ENCODE data around the gene NOPCHAP1. TPM values are rescaled to one million over a fixed set of nuclear protein-coding genes. Genes with fewer than 3 reads are reported as not detected.

NOPCHAP1 gene, protein sequence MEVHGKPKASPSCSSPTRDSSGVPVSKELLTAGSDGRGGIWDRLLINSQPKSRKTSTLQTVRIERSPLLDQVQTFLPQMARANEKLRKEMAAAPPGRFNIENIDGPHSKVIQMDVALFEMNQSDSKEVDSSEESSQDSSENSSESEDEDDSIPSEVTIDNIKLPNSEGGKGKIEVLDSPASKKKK
- total RNA-seq (2014; rRNA removed; shearing (Covaris generic)) (12.1 and 15.2 TPM in 2 replicates), total RNA-seq (2022) (30.3 and 33.9 TPM in 2 replicates), Bru-seq, nascent RNA (percentile 66 among the genes with signal in this experiment), BruChase-seq, experiment 1, labeled RNA remaining after a 6-hour chase (percentile 76 among the genes with signal in this experiment), BruChase-seq, experiment 2, labeled RNA remaining after a 2-hour chase (percentile 80 among the genes with signal in this experiment)
- long read RNA-seq, full-length matches to known transcripts: 24 of 32 reads
- long read RNA-seq, partial matches to known transcripts: 1 of 32 reads
- long read RNA-seq, other reads (novel, unspliced or antisense): 7 of 32 reads

DNA sequence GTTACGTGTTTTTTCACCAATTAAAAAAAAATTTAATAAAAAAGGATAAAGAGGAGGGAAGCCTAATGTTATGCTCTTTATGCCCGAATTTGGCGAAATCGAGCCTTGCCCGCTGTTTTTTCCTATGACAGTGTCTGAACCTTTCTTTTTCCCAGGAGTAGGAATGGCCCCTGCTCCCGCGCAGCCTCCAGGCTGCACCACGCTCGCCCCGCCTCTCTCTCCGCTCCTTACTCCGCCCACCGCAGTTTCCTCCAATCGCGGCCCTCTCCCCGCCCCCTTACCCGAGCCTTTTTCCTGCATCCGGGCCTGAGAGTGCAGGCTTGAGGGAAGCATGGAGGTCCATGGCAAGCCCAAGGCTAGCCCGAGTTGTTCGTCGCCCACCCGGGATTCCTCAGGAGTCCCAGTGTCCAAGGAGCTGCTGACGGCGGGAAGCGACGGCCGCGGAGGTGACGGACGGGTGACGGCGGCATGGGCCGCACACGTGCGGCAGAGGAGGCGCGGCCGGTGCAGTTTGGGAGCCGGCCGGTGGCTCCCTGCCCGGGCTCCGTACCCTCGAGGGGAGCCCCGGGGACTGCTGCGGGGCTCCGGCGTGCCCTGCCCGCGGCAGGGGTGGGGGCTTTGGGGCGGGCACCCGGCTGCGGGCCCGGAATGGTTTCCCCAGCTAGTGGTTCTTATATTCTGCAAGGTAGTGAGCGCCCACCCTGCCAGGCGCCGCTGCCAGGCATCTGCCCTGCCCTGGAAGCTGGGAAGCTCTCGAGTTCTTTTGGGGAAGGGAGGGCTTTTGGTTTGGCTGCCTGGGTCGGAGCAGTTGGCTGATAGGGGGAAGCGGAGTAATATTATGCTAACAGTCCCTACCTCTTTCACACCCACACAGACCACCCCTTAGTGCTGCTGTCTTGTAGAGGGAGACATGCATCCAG is at the start of gene NOPCHAP1:
Gene NOPCHAP1 (plus strand): TSS at position 295 of the 920 bp plus-strand sequence. CDS start 37 bp downstream, at position 332.
- ChIA-PET CTCF (ENCODE audit: unreplicated experiment) (no interaction called here), POLR2A (interaction anchor here (0.8 to 2.6 kb wide), 2 partner anchors 26 to 27 kb away, joined by 3 to 10 read pairs; no protein-coding TSS in a partner anchor)
- DNase-seq (ENCODE audit: low spot score): peak; percentile 86
- intact Hi-C loops (cut with micrococcal nuclease; ENCODE audit: unreplicated experiment): loop anchor here (2.0 to 10.0 kb wide), 2 partner anchors 27 to 531 kb away; partner anchors contain the start of genes CHST11 and SLC41A2
- no TSS peak for BruUV-seq (replicated peaks)
- Histone ChIP-seq H3K4me1 (ENCODE audit: insufficient read depth, low read length, poor library complexity, severe bottlenecking) (peaks cover 33% of the 10 kb centered on the region), H3K9me2 (ENCODE audit: insufficient read depth, low read length) (no peaks in the 10 kb centered on the region), H3K9me3 (ENCODE audit: low read length) (peaks cover 17% of the 10 kb centered on the region; the same call in 1 of the 2 replicates), H3K36me3 (ENCODE audit: insufficient read depth, low read length) (peaks cover 35% of the 10 kb centered on the region), H3K4me2 (ENCODE audit: low read length) (peak within 1 kb of the TSS; percentile 87), H4K20me1 (ENCODE audit: insufficient read depth, low read length) (no peaks in the 10 kb centered on the region), H3K4me3 (ENCODE audit: low read depth, low read length, poor library complexity, severe bottlenecking) (peak within 1 kb of the TSS; percentile 78), H2AFZ (ENCODE audit: low read length) (peak within 1 kb of the TSS; percentile 97), H3K79me2 (ENCODE audit: insufficient read depth, low read depth, low read length) (peaks cover 34% of the 10 kb centered on the region), H3K27ac (ENCODE audit: low read depth, low read length, poor library complexity, severe bottlenecking) (no peak within 1 kb of the TSS)
- TF ChIP-seq EZH2phosphoT487 (IDR thresholded peaks at IDR 0.05; ENCODE audit: borderline replicate concordance, low read depth, low read length): no peak
- TF ChIP-seq, protein P1, sequence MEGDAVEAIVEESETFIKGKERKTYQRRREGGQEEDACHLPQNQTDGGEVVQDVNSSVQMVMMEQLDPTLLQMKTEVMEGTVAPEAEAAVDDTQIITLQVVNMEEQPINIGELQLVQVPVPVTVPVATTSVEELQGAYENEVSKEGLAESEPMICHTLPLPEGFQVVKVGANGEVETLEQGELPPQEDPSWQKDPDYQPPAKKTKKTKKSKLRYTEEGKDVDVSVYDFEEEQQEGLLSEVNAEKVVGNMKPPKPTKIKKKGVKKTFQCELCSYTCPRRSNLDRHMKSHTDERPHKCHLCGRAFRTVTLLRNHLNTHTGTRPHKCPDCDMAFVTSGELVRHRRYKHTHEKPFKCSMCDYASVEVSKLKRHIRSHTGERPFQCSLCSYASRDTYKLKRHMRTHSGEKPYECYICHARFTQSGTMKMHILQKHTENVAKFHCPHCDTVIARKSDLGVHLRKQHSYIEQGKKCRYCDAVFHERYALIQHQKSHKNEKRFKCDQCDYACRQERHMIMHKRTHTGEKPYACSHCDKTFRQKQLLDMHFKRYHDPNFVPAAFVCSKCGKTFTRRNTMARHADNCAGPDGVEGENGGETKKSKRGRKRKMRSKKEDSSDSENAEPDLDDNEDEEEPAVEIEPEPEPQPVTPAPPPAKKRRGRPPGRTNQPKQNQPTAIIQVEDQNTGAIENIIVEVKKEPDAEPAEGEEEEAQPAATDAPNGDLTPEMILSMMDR (conservative IDR thresholded peaks at IDR 0.05; ENCODE audit: low read length): no peak

GRCh38 chr12:104938371-104938770 is 47.7 kb upstream of the NOPCHAP1 start:
- H3K27ac ChIP-seq (ENCODE audit: low read depth, low read length, poor library complexity, severe bottlenecking): no peak overlapping the region
- no peaks in the 10 kb centered on the region for H3K79me2 ChIP-seq (ENCODE audit: insufficient read depth, low read depth, low read length)
- no peaks in the 10 kb centered on the region for H4K20me1 ChIP-seq (ENCODE audit: insufficient read depth, low read length)
- H3K36me3 ChIP-seq (ENCODE audit: insufficient read depth, low read length): no peaks in the 10 kb centered on the region
- H3K4me1 ChIP-seq (ENCODE audit: insufficient read depth, low read length, poor library complexity, severe bottlenecking): no peaks in the 10 kb centered on the region
- H3K9me2 ChIP-seq (ENCODE audit: insufficient read depth, low read length): no peaks in the 10 kb centered on the region
- H2AFZ ChIP-seq (ENCODE audit: low read length): no peak overlapping the region
- BruUV-seq (replicated peaks): no TSS peak
- no peak overlapping the region for H3K4me2 ChIP-seq (ENCODE audit: low read length)
- no peak for DNase-seq (ENCODE audit: low spot score)
- no peak overlapping the region for H3K4me3 ChIP-seq (ENCODE audit: low read depth, low read length, poor library complexity, severe bottlenecking)
- no peak for TF ChIP-seq EZH2phosphoT487 (IDR thresholded peaks at IDR 0.05; ENCODE audit: borderline replicate concordance, low read depth, low read length)
- TF ChIP-seq, protein P1 (conservative IDR thresholded peaks at IDR 0.05; ENCODE audit: low read length): no peak
- H3K9me3 ChIP-seq (ENCODE audit: low read length): 0 out of 2 replicates have a peak, but pooled peaks cover 8% of the 10 kb centered on the region
- intact Hi-C loops (cut with micrococcal nuclease; ENCODE audit: unreplicated experiment): no loop called here
- POLR2A ChIA-PET: interaction anchor here (0.5 to 0.7 kb wide), 2 partner anchors 11 to 13 kb away, joined by 3 read pairs; no protein-coding TSS in a partner anchor
- CTCF ChIA-PET (ENCODE audit: unreplicated experiment): interaction anchor here (0.5 kb wide), 1 partner anchor 687 kb away, joined by 4 read pairs; no protein-coding TSS in a partner anchor

All from OCI-LY7 (cell line).